GM12878 (cell line): Measurements from ENCODE around the gene LPIN1. TPM values are rescaled to one million over a fixed set of nuclear protein-coding genes. Genes with fewer than 3 reads are reported as not detected.

Experiments used
- ATAC-seq: fragments of 200-7000 bp; cut with Tn5 transposase; 3 replicates; pipeline ENCODE4 v1.9.1; 2020; ENCODE audit warnings: mild to moderate bottlenecking, moderate library complexity
- BruUV-seq: library from RNA; stranded (reverse); fragments of 400-500 nt; replicated peaks from 2 replicates; lab custom pipeline; 2021; lab: Mats Ljungman, UMichigan
- CTCF ChIA-PET: fragments of 300-600 bp; sonication (Branson Sonifier 250); formaldehyde crosslinking; extraction: SDS; loops from one replicate; lab custom pipeline; 2021; ENCODE audit warnings: inconsistent platforms; lab: Yijun Ruan, JAX
- POLR2A ChIA-PET: fragments of 350-600 bp; formaldehyde crosslinking; extraction: SDS; loops from one replicate; lab custom pipeline; 2021; ENCODE audit warnings: inconsistent platforms; lab: Charles Lee
- RAD21 ChIA-PET: fragments of 300-600 bp; sonication (Branson Sonifier 250); formaldehyde crosslinking; loops from one replicate; lab custom pipeline; 2023; ENCODE audit warnings: antibody characterized with exemption; ENCODE audit not compliant: unreplicated experiment; lab: Charles Lee
- SMC1A ChIA-PET: fragments of 300-600 bp; sonication (Branson Sonifier 250); formaldehyde crosslinking; loops from one replicate; lab custom pipeline; 2023; ENCODE audit not compliant: unreplicated experiment, uncharacterized antibody; lab: Charles Lee
- DNase-seq: peaks from one replicate; pipeline ENCODE4 v3.0.0-alpha.2; 2011; ENCODE audit warnings: low read depth, low spot score
- FAIRE-seq: peaks from 3 replicates; lab custom pipeline; 2011; peaks lifted over from hg19 to GRCh38; lab: Jason Lieb, UNC
- H2AFZ ChIP-seq: 2 replicates; pipeline ENCODE4 v1.6.0; 2011; ENCODE audit warnings: low read depth, low read length, control low read depth; ENCODE audit not compliant: control insufficient read depth
- H3K27ac ChIP-seq: 2 replicates; pipeline ENCODE4 v1.5.1; 2011; ENCODE audit warnings: control low read depth; ENCODE audit not compliant: control insufficient read depth, insufficient read depth
- H3K27me3 ChIP-seq, 2 experiments: replicated peaks in 1 of 2; 2 replicates each; pipeline versions ENCODE4 v1.6.0 to v1.6.1; 2011; ENCODE audit warnings: low read length in 1 of 2; ENCODE audit not compliant: control insufficient read depth in 2 of 2, insufficient read depth in 2 of 2
- H3K36me3 ChIP-seq, 2 experiments: 2 replicates each; pipeline ENCODE4 v1.5.1; 2011; ENCODE audit warnings: low read length in 1 of 2; ENCODE audit not compliant: control insufficient read depth in 2 of 2, insufficient read depth in 2 of 2
- H3K4me1 ChIP-seq: 2 replicates; pipeline ENCODE4 v1.6.1; 2011; ENCODE audit warnings: mild to moderate bottlenecking, low read length, moderate library complexity, mixed read lengths; ENCODE audit not compliant: control insufficient read depth, insufficient read depth
- H3K4me2 ChIP-seq: 2 replicates; pipeline ENCODE4 v1.6.0; 2011; ENCODE audit warnings: control low read depth; ENCODE audit not compliant: control insufficient read depth, insufficient read depth
- H3K4me3 ChIP-seq: fragments of 200-600 bp; sonication (generic); 2 replicates; pipeline ENCODE4 v1.5.1; 2016
- H3K79me2 ChIP-seq: 2 replicates; pipeline ENCODE4 v1.6.0; 2011; ENCODE audit warnings: low read length; ENCODE audit not compliant: control insufficient read depth, insufficient read depth
- H3K9ac ChIP-seq: 2 replicates; pipeline ENCODE4 v1.8.0; 2011; ENCODE audit warnings: low read length, control low read depth, mixed read lengths; ENCODE audit not compliant: control insufficient read depth, insufficient read depth
- H3K9me3 ChIP-seq: replicated peaks from 3 replicates; pipeline ENCODE4 v1.5.1; 2011; ENCODE audit warnings: mild to moderate bottlenecking, low read length; ENCODE audit not compliant: control insufficient read depth, insufficient read depth
- H4K20me1 ChIP-seq: 2 replicates; pipeline ENCODE4 v1.6.0; 2011; ENCODE audit not compliant: control insufficient read depth, insufficient read depth
- ELK1 ChIP-seq: IDR thresholded peaks from 2 replicates; pipeline ENCODE4 v1.6.1; 2012; ENCODE audit warnings: low read depth, low read length, improper control_type of control experiment
- KAT2A ChIP-seq: conservative IDR thresholded peaks from 2 replicates; pipeline ENCODE4 v1.6.1; 2011; ENCODE audit warnings: low read depth, low read length; ENCODE audit not compliant: control insufficient read depth
- MTA3 ChIP-seq: IDR thresholded peaks from 2 replicates; pipeline ENCODE4 v1.6.1; 2012; ENCODE audit warnings: low read length, inconsistent platforms, borderline replicate concordance
- PAX8 ChIP-seq: fragments of 450-650 bp; IDR thresholded peaks from 2 replicates; pipeline ENCODE4 v1.6.1; 2017; ENCODE audit warnings: mild to moderate bottlenecking, moderate library complexity
- PBX3 ChIP-seq: IDR thresholded peaks from 2 replicates; pipeline ENCODE4 v1.6.1; 2011; ENCODE audit warnings: mild to moderate bottlenecking, low read depth, low read length, moderate library complexity; ENCODE audit not compliant: insufficient replicate concordance
- POLR2AphosphoS5 ChIP-seq: IDR thresholded peaks from 2 replicates; pipeline ENCODE4 v1.6.1; 2011; ENCODE audit warnings: mild to moderate bottlenecking, low read length, inconsistent platforms
- RFX5 ChIP-seq: IDR thresholded peaks from 2 replicates; pipeline ENCODE4 v1.6.1; 2011; ENCODE audit warnings: low read depth, low read length, improper control_type of control experiment
- SP1 ChIP-seq: IDR thresholded peaks from one replicate; pipeline ENCODE4 v1.6.1; 2011; ENCODE audit warnings: low read depth, low read length
- ZBTB11 ChIP-seq: fragments of 450-650 bp; formaldehyde crosslinking; IDR thresholded peaks from 2 replicates; pipeline ENCODE4 v1.5.0; 2022; ENCODE audit warnings: mild to moderate bottlenecking, missing genetic modification characterization
- ZSCAN29 ChIP-seq: fragments of 450-650 bp; IDR thresholded peaks from 2 replicates; pipeline ENCODE4 v1.6.1; 2017; ENCODE audit warnings: mild to moderate bottlenecking, moderate library complexity
- WGBS: methylation state at CpG from one replicate; pipeline ENCODE4 v1.1.6; 2016; ENCODE audit warnings: low lambda C conversion rate; ENCODE audit not compliant: insufficient replicate concordance, insufficient coverage; ENCODE audit errors: missing lambda C conversion rate; 5-methylcytosine and 5-hydroxymethylcytosine counted together
- in situ Hi-C: fragments of 300-500 bp; cut with MboI; formaldehyde crosslinking; loops from 9 replicates; pipeline ENCODE4 v1.14.3; 2018; ENCODE audit warnings: mixed read lengths
- intact Hi-C: fragments of 100-400 bp; cut with micrococcal nuclease; formaldehyde crosslinking; loops from one replicate; pipeline ENCODE4 v1.14.2; 2022; ENCODE audit not compliant: unreplicated experiment
- polyA plus RNA-seq, 11 experiments: library from polyadenylated mRNA; depleted of rRNA in 4 of 11; unstranded in 6 of 11; stranded (reverse) in 5 of 11; fragments of >200 nt; fragmentation: Nextera tagmentation in 4 of 11; fragmentation: Illumina TruSeq in 1 of 11; extraction: Ambion mirVana in 4 of 11; extraction: Trizol in 1 of 11; gene quantifications; 1 replicate in 1 of 11; 2 replicates in 10 of 11; pipeline versions ENCODE4 v1.2.1 to v1.2.3, GENCODE V29; 2011 to 2016; ENCODE audit warnings: inconsistent platforms in 2 of 11, missing spikeins in 2 of 11, low read depth in 1 of 11
- total RNA-seq, 4 experiments: library from RNA; depleted of rRNA in 3 of 4; stranded (reverse); fragments of >200 nt in 3 of 4; fragmentation: Illumina TruSeq in 1 of 4; extraction: Trizol in 1 of 4; gene quantifications; 2 replicates each; pipeline versions ENCODE4 v1.2.1 to v1.2.3, GENCODE V29; 2013 to 2021
- TF ChIP-seq, protein P1 (sequence below): IDR thresholded peaks from 2 replicates; pipeline ENCODE4 v1.6.1; 2011; ENCODE audit warnings: low read depth, low read length, improper control_type of control experiment, borderline replicate concordance
- TF ChIP-seq, protein P2 (sequence below): fragments of 450-650 bp; IDR thresholded peaks from 2 replicates; pipeline ENCODE4 v1.6.1; 2016; ENCODE audit warnings: mild to moderate bottlenecking, moderate library complexity, borderline replicate concordance

The LPIN1 gene
- total and polyA plus RNA-seq, 10 of the 15 experiments (the other 5 are each of a cell fraction or from before 2014, with no cell fraction given): 18.8 to 82.5 (median 50.3) TPM

DNA sequence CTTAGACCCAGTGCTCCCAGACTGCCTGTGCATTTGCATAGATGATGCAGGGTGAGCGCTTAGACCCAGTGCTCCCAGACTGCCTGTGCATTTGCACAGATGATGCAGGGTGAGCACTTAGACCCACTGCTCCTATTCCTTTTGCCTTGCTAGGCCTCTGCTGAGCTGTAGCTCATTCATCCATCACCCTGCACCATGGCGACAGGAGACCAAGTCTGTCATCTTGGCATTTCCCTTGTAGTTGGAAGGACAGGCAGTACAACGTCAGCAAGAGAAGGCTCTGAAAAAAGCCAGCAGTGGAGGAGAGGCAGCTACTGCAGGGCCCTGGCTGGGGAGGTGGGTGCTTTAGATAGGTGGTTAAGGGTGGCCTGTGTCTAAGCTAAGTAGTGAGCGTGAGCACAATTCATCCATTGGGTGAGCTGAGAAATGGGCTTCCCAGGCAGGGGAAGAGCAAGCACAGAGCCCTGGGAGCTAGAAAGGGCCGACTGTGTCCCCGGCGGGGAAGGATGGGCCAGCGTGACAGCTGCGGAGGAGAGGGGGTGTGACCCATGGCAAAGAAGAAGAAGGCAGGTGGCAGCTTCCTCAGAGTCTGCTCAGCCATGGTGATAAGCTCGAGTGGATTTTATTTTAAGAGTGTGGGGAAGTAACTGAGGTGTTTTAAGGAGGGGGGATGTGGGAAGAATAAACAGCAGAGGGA is 108.8 kb downstream of the LPIN1 start:
- intact Hi-C loops: no loop called here
- ChIA-PET POLR2A (no interaction called here), RAD21 (no interaction called here), SMC1A (no interaction called here), CTCF (no interaction called here)
- FAIRE-seq (no peak), DNase-seq (no peak), ATAC-seq (no peak)
- Histone ChIP-seq H3K27ac (no peak overlapping the region), H3K4me1 (peaks cover 8% of the 10 kb centered on the region), H3K36me3 (no peaks in the 10 kb centered on the region), H2AFZ (no peak overlapping the region), H3K27me3 (no peaks in the 10 kb centered on the region), H3K9me3 (peaks cover 22% of the 10 kb centered on the region), H3K4me2 (no peak overlapping the region), H3K79me2 (no peaks in the 10 kb centered on the region), H3K4me3 (no peak overlapping the region), H3K9ac (no peak overlapping the region), H4K20me1 (no peaks in the 10 kb centered on the region)
- WGBS: 40% methylated on average over 10 of the region's 10 CpGs
- no TSS peak for BruUV-seq
- in situ Hi-C loops: no loop called here
- TF ChIP-seq RFX5 (no peak), POLR2AphosphoS5 (no peak), ELK1 (no peak), ZSCAN29 (no peak), PBX3 (no peak), ZBTB11 (CRISPR knock-in tag) (no peak), KAT2A (no peak), SP1 (no peak), PAX8 (no peak), MTA3 (no peak)
- TF ChIP-seq, protein P1, sequence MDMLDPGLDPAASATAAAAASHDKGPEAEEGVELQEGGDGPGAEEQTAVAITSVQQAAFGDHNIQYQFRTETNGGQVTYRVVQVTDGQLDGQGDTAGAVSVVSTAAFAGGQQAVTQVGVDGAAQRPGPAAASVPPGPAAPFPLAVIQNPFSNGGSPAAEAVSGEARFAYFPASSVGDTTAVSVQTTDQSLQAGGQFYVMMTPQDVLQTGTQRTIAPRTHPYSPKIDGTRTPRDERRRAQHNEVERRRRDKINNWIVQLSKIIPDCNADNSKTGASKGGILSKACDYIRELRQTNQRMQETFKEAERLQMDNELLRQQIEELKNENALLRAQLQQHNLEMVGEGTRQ: no peak
- TF ChIP-seq, protein P2, sequence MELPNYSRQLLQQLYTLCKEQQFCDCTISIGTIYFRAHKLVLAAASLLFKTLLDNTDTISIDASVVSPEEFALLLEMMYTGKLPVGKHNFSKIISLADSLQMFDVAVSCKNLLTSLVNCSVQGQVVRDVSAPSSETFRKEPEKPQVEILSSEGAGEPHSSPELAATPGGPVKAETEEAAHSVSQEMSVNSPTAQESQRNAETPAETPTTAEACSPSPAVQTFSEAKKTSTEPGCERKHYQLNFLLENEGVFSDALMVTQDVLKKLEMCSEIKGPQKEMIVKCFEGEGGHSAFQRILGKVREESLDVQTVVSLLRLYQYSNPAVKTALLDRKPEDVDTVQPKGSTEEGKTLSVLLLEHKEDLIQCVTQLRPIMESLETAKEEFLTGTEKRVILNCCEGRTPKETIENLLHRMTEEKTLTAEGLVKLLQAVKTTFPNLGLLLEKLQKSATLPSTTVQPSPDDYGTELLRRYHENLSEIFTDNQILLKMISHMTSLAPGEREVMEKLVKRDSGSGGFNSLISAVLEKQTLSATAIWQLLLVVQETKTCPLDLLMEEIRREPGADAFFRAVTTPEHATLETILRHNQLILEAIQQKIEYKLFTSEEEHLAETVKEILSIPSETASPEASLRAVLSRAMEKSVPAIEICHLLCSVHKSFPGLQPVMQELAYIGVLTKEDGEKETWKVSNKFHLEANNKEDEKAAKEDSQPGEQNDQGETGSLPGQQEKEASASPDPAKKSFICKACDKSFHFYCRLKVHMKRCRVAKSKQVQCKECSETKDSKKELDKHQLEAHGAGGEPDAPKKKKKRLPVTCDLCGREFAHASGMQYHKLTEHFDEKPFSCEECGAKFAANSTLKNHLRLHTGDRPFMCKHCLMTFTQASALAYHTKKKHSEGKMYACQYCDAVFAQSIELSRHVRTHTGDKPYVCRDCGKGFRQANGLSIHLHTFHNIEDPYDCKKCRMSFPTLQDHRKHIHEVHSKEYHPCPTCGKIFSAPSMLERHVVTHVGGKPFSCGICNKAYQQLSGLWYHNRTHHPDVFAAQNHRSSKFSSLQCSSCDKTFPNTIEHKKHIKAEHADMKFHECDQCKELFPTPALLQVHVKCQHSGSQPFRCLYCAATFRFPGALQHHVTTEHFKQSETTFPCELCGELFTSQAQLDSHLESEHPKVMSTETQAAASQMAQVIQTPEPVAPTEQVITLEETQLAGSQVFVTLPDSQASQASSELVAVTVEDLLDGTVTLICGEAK: no peak
